GM12878 (cell line): ENCODE data around the gene ADAM19. TPM values are rescaled to one million over a fixed set of nuclear protein-coding genes. Genes with fewer than 3 reads are reported as not detected.

Experiments used
- CEBPZ ChIP-seq: fragments of 150-350 bp; IDR thresholded peaks from 2 replicates; pipeline ENCODE4 v1.6.1; 2016; ENCODE audit warnings: low read depth, low read length
- CUX1 ChIP-seq: IDR thresholded peaks from 2 replicates; pipeline ENCODE4 v1.6.1; 2012; ENCODE audit warnings: improper control_type of control experiment, low read depth, low read length; ENCODE audit not compliant: insufficient replicate concordance
- DPF2 ChIP-seq: fragments of 450-650 bp; IDR thresholded peaks from 2 replicates; pipeline ENCODE4 v1.6.1; 2017; ENCODE audit warnings: mild to moderate bottlenecking
- ETV6 ChIP-seq, 2 experiments: fragments of 450-650 bp in 1 of 2; IDR thresholded peaks in 1 of 2; conservative IDR thresholded peaks in 1 of 2; 2 replicates each; pipeline ENCODE4 v1.6.1; 2014; ENCODE audit warnings: antibody characterized with exemption in 1 of 2, borderline replicate concordance in 1 of 2, low read depth in 1 of 2, mild to moderate bottlenecking in 1 of 2, moderate library complexity in 1 of 2
- HDGF ChIP-seq: fragments of 450-650 bp; IDR thresholded peaks from 2 replicates; pipeline ENCODE4 v1.6.1; 2016; ENCODE audit warnings: antibody characterized with exemption
- IKZF2 ChIP-seq, 2 experiments: fragments of 450-650 bp; IDR thresholded peaks; 2 replicates each; pipeline ENCODE4 v1.6.1; 2017; ENCODE audit warnings: mild to moderate bottlenecking in 2 of 2, moderate library complexity in 2 of 2
- JUNB ChIP-seq: IDR thresholded peaks from 2 replicates; pipeline ENCODE4 v1.6.1; 2016; ENCODE audit warnings: antibody characterized with exemption, mild to moderate bottlenecking
- MTA2 ChIP-seq: fragments of 450-650 bp; IDR thresholded peaks from 2 replicates; pipeline ENCODE4 v1.6.1; 2016; ENCODE audit warnings: low read depth, mild to moderate bottlenecking, moderate library complexity
- NFYA ChIP-seq: IDR thresholded peaks from 2 replicates; pipeline ENCODE4 v1.6.1; 2011; ENCODE audit warnings: low read depth, mild to moderate bottlenecking, low read length, improper control_type of control experiment, borderline replicate concordance
- NR2C1 ChIP-seq: fragments of 450-650 bp; IDR thresholded peaks from 2 replicates; pipeline ENCODE4 v1.6.1; 2017; ENCODE audit warnings: antibody characterized with exemption, mild to moderate bottlenecking, moderate library complexity
- PAX5 ChIP-seq: IDR thresholded peaks from 2 replicates; pipeline ENCODE4 v1.6.1; 2011; ENCODE audit warnings: low read depth, low read length, borderline replicate concordance
- PAX8 ChIP-seq: fragments of 450-650 bp; IDR thresholded peaks from 2 replicates; pipeline ENCODE4 v1.6.1; 2017; ENCODE audit warnings: mild to moderate bottlenecking, moderate library complexity
- RFX5 ChIP-seq: IDR thresholded peaks from 2 replicates; pipeline ENCODE4 v1.6.1; 2011; ENCODE audit warnings: low read depth, low read length, improper control_type of control experiment
- SMARCA5 ChIP-seq: fragments of 450-650 bp; IDR thresholded peaks from 2 replicates; pipeline ENCODE4 v1.6.1; 2017; ENCODE audit warnings: mild to moderate bottlenecking
- SREBF2 ChIP-seq: IDR thresholded peaks from 2 replicates; pipeline ENCODE4 v1.6.1; 2012; ENCODE audit warnings: mild to moderate bottlenecking, low read length
- SRF ChIP-seq, 2 experiments: IDR thresholded peaks; 2 replicates each; pipeline ENCODE4 v1.6.1; 2011; ENCODE audit warnings: low read depth in 2 of 2, low read length in 2 of 2, mild to moderate bottlenecking in 1 of 2, moderate library complexity in 1 of 2
- SUZ12 ChIP-seq: fragments of 200-600 bp; sonication (generic); IDR thresholded peaks from one replicate; pipeline ENCODE4 v1.6.1; 2018; ENCODE audit warnings: antibody characterized with exemption, mild to moderate bottlenecking; ENCODE audit not compliant: unreplicated experiment
- ZBTB4 ChIP-seq: fragments of 450-650 bp; formaldehyde crosslinking; IDR thresholded peaks from 2 replicates; pipeline ENCODE4 v1.4.0; 2022; ENCODE audit warnings: mild to moderate bottlenecking, moderate library complexity
- ZZZ3 ChIP-seq: IDR thresholded peaks from 2 replicates; pipeline ENCODE4 v1.6.1; 2011; ENCODE audit warnings: low read depth; ENCODE audit not compliant: control insufficient read depth, insufficient read length
- polyA plus RNA-seq, 11 experiments: library from polyadenylated mRNA; depleted of rRNA in 4 of 11; unstranded in 6 of 11; stranded (reverse) in 5 of 11; fragments of >200 nt; fragmentation: Nextera tagmentation in 4 of 11; fragmentation: Illumina TruSeq in 1 of 11; extraction: Ambion mirVana in 4 of 11; extraction: Trizol in 1 of 11; gene quantifications; 1 replicate in 1 of 11; 2 replicates in 10 of 11; pipeline versions ENCODE4 v1.2.1 to v1.2.3, GENCODE V29; 2011 to 2016; ENCODE audit warnings: inconsistent platforms in 2 of 11, missing spikeins in 2 of 11, low read depth in 1 of 11
- total RNA-seq, 4 experiments: library from RNA; depleted of rRNA in 3 of 4; stranded (reverse); fragments of >200 nt in 3 of 4; fragmentation: Illumina TruSeq in 1 of 4; extraction: Trizol in 1 of 4; gene quantifications; 2 replicates each; pipeline versions ENCODE4 v1.2.1 to v1.2.3, GENCODE V29; 2013 to 2021

Gene ADAM19
- total and polyA plus RNA-seq, 10 of the 15 experiments (the other 5 are each of a cell fraction or from before 2014, with no cell fraction given) = 16.0 to 92.8 (median 44.7) TPM

GRCh38 chr5:157607371-157608161 is 32.0 kb upstream of the ADAM19 start (continued):
- no peak for TF ChIP-seq NR2C1
- TF ChIP-seq DPF2 = 0 out of 2 replicates have a peak, but pooled peaks have one; percentile 46
- TF ChIP-seq CUX1 = no peak
- TF ChIP-seq MTA2 = no peak
- TF ChIP-seq SUZ12 = no peak
- TF ChIP-seq ZZZ3 = no peak
- TF ChIP-seq SMARCA5 = no peak
- no peak for TF ChIP-seq SREBF2
- no peak for TF ChIP-seq NFYA
- TF ChIP-seq JUNB = peak; percentile 25
- TF ChIP-seq PAX8 = no peak
- peak in 1 of 2 experiments; percentile 76; a peak in 2 of 4 replicates for TF ChIP-seq ETV6 (conservative IDR thresholded peaks at IDR 0.05 in 1 of 2, IDR thresholded peaks at IDR 0.05 in 1 of 2; ENCODE audit: borderline replicate concordance in 1 of 2, low read depth in 1 of 2)
- no peak for TF ChIP-seq HDGF
- no peak for TF ChIP-seq PAX5
- TF ChIP-seq ZBTB4 = no peak
- peak; percentile 23 to 36; a peak in 2 of 4 replicates for TF ChIP-seq IKZF2 (IDR thresholded peaks at IDR 0.05)
- peak in 1 of 2 experiments; percentile 78; a peak in 2 of 4 replicates for TF ChIP-seq SRF (IDR thresholded peaks at IDR 0.05; ENCODE audit: low read depth in 2 of 2, low read length in 2 of 2)
- no peak for TF ChIP-seq RFX5
- TF ChIP-seq CEBPZ = no peak
